Measurements from ENCODE around the gene BBLN. TPM values are rescaled to one million over a fixed set of nuclear protein-coding genes. Genes with fewer than 3 reads are reported as not detected.

Gene BBLN
- polyA plus RNA-seq, 4 donors, result 33.1 to 65.4 (median 38.4) TPM

DNA sequence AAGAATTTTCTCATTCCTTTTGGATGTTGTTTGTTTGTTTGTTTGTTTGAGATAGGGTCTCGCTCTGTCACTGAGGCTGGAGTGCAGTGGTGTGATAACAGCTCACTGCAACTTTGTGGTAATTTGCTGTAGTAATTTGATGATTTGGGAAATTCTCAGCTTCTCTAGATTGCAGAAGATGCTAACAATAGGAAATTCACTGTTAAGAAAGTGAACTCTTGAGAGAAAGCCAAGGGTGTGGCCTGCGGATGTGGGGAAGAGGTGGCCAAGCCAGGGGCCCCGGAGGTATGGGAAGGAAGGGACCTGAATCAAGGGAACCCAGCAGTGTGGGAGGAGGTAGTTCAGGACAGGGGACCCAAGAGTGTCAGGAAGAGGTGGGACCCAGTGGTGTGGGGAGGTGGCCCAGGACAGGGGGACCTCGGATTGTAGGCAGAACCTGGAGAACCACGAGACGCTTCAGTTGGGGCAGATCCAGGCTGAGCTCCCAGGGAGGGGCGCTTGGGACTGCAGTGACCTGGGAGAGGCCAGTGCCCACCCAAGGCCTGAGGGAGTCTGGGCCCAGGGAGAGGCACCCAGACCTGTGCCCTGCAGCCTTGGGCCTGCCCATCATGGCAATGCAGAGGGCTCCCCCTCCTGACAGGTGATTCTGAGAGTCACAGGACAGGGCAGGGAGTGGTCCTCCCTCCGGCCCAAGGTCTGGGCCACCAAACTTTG is 16.4 kb upstream of the BBLN start:
- no peak for DNase-seq (ENCODE audit: low read depth in 4 of 4, low spot score in 3 of 4)

DNA sequence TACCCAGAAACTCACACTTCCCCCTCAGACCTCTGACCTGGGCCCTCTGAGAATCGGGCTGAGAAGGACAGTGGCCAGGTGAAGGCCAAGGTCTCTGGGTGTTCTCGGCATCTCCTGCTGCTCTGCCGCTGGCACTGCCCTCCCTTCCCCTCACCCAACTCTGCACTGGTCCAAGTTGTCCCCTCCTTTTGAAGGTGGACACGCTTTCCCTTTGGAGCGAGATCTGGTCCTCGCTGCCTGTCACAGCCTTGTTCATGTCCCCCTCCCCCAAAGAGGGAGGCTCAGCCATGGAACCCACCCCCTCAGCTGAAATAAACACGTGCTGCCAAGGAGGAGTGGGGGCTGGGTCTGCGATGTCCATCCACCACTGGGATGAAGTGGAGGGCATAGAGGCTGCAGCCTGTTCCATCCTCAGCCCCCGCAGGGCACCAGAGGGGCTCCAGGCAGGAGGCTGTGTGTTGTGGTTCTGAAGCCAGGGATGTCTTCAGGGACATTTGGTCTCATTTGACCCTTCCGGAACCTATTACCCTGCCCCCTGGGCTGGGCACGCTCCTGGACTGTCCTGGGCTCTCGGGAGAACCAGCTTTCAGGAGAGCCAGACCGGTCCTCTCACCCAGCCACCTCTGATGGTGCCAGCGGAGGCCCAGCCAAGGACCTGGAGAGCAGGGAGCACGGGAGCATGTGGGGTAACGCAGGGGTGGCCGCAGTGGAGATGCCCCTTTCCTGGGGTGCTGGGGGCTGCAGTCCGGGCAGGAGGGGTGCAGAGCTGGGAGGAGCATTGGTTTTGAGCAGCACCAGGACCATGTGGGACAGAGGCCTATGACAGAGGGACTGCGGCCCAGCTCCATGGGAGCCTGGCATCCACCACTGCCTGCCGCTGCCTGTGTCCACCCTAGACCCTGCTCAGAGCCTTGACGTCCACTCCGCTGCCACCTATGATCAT is 15.6 kb upstream of the BBLN start:
- no peak for DNase-seq (ENCODE audit: low read depth in 4 of 4, low spot score in 3 of 4)

DNA sequence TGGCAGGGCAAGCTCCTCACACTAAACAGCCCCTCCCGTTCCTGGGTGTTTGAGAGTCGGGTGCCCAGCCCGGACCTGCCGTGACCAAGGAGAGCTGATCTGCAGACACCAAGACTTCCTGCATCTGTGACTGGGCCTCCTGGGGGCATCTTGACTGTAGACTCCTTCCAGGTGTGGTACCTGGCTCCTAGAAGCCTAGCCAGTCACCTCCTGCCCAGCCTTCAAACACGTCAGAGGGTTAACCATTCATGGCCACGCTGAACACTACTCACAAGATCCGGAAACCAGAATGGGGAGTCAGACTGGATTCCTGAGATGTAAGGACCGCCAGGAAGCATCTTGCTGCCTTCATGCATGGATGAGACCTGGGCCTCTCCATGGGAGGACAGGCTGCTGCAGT is 14.5 kb upstream of the BBLN start:
- DNase-seq (ENCODE audit: low read depth in 4 of 4, low spot score in 3 of 4), result peak in 2 of 4 donors; percentile 32 to 56

DNA sequence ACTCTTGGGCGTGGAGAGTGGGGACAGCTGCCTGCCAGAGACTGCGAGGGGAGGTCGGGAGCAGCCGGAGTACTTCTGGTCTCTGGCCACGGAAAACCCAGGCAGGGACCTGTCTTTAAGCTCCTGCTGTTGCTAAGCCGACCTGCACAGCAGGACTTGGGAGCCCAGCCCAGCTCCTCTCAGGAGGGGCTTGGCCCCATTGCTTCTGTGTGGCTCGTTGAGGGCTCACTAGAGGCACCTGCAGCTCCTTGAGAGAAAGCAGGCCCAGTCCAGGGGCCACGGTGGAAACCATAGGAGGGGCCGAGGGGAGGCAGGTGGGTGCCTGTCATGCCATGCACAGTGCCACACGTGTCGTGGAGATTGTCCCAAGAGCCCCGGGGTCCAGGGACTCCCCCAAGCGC is 14.1 kb upstream of the BBLN start:
- DNase-seq (ENCODE audit: low read depth in 4 of 4, low spot score in 3 of 4), result no peak

DNA sequence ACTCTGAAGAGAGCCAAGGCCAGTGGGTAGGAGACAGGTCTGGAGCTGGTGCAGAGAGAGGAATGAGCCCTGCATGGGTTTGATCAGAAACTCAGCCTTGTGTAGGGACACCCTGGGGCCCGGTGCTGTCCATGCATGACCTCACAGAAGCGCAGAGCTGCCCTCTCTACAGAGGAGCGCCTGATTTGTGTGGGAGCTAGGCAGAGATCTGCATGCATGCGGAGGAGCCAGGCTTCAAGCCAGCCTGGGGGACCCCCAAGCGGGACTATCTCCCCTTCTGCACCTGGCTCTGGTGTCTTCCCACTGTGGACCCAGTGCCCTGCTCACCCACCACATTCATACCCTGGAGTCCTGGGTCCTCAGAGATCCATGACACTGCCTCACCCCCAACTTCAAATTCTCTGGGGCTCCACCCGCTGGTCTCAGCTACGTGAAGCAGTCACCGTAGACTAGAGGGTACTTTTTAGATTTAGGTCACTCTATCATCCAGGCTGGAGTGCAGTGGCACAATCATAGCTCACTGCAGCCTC is 13.4 kb upstream of the BBLN start:
- DNase-seq (ENCODE audit: low read depth in 4 of 4, low spot score in 3 of 4), result no peak

DNA sequence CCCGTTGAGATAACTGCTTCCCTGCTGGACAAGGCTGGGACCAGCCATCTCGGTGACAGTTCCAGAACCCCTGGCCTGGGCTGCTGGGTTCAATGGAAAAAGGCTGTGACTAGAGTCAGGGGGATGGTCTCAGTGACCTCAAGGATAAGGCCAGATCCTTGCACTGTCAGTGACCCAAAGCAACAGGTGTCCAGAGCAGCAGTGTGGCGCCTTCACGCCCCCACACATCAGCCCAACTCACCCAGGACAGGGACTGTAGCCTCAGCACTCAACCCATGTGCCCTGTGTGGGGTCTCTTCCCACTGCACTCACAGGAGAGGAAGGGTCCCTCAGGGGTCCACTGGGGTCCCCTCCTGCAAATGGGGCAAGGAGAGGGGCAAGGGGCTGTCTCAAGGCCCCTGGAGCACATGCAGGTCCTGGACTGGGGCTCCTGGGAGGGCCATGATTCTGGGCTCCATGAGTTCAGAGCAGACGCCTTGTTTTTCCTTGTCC is 11.5 kb upstream of the BBLN start:
- DNase-seq (ENCODE audit: low read depth in 4 of 4, low spot score in 3 of 4), result no peak

DNA sequence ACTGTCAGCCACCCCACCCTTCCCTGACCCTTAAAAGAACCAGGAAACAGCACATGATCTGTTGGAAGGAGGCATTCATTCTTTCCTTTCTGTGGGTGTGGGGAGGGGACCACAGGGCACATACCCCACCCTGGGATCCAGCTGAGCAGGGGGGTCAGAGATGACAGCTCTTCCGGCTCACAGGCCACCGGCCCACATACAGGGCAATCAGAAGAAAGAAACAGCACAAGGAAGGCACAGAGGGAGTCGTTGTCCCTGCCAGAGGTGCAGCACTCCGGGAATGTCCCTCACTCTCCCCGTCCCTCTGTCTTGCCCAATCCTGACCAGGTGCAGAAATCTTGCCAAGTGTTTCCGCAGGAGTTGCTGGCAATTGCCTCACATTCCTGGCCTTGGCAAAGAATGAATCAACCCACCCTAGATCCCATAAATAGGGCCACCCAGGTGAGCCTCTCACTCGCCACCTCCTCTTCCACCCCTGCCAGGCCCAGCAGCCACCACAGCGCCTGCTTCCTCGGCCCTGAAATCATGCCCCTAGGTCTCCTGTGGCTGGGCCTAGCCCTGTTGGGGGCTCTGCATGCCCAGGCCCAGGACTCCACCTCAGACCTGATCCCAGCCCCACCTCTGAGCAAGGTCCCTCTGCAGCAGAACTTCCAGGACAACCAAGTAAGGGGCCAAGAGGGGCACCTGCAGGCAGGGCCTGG is 10.9 kb upstream of the BBLN start, which contains the start of gene LCN2:
LCN2 (plus strand) TSS at position 453 of the 701 bp plus-strand sequence; CDS start at position 526, 73 bp downstream.
- no peak for DNase-seq (ENCODE audit: low read depth in 4 of 4, low spot score in 3 of 4)

DNA sequence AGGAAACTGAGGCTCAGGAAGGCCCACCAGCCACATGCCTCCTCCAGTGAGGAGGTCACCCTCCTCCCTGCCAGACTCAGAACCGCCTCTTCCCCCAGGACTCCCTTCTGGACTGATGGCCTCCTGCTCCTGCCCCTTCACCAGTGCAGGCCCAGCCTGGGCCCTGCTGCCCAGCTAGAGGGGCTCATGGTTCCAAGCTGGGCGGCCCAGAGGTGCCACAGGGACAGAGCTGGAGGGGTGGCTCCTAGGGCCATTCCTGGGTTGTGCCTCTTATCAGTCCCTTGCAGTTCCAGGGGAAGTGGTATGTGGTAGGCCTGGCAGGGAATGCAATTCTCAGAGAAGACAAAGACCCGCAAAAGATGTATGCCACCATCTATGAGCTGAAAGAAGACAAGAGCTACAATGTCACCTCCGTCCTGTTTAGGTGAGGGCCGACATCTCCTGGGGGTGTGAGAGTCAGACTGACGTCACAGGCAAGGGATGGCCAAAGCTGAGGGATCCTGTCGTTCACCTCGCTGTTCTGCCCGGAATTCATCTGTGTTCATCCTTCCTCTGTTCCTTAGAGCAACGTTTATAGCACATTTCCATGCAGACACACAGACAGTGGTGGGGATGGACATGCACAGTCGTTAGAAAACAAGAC is 10.0 kb upstream of the BBLN start:
- no peak for DNase-seq (ENCODE audit: low read depth in 4 of 4, low spot score in 3 of 4)

DNA sequence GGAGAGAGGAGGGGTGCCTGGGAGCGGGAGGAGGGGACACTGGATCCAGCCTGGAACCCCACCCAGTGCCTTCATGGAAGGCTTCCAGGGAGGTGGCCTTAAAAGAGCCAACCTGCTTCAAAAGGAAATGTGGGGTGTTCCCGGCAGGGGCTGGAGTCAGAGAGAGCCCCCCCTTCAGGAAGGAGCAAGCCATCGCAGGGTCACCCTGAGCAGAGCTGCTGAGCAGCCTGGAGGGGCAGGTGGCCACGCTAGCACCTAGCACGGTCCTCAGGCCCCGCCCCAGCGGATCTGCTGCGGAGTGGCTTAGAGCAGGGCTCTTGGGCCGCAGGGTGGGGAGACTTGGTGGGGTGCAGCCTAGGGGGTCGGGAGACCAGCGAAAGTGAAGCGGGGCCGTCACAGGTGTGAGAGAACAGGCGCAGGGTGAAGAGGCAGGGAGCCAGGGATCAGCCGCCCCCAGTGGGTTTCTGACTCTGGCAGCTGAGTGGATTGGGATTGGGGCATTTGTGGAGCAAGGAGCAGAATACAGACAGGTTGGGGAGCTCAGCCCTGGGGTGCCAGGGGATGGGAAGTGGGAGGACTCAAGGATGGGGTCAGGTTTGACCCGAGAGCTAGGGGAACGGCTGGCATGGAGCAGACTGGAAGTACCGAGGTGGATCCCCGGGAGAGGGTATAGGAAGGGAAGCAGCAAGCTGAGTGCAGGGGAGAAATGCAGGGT is 9.3 kb upstream of the BBLN start:
- no peak for DNase-seq (ENCODE audit: low read depth in 4 of 4, low spot score in 3 of 4)

DNA sequence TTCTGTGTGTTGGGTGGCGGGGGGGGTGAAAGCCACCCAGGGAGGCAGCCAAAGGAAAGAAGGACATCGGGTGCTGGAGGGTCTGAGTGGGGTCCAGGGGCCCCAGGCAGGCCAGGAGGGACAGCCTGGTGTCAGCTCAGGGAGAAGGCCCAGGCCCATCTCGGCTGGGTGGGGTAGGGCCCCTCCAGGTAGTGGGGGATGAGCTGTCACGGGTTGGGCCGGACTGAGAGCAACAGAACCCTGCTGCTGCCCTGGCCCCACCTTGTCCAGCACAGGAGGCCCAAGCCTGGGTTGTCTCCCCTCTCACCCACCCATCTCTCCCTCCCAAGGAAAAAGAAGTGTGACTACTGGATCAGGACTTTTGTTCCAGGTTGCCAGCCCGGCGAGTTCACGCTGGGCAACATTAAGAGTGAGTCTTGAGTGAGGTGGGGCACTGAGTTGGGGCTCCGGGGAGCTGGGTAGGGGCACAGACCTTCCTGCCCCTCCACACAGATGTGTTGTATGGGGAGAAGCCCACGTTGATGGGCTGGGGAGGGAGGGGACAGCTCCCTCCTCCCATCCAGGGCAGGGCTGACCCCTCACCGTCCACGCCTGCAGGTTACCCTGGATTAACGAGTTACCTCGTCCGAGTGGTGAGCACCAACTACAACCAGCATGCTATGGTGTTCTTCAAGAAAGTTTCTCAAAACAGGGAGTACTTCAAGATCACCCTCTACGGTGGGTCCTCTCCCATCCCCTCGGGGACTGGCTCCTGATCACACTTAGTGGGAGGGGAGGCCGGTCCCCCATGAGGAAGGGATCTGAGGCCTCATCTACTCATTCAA is 8.5 kb upstream of the BBLN start:
- DNase-seq (ENCODE audit: low read depth in 4 of 4, low spot score in 3 of 4), result no peak

DNA sequence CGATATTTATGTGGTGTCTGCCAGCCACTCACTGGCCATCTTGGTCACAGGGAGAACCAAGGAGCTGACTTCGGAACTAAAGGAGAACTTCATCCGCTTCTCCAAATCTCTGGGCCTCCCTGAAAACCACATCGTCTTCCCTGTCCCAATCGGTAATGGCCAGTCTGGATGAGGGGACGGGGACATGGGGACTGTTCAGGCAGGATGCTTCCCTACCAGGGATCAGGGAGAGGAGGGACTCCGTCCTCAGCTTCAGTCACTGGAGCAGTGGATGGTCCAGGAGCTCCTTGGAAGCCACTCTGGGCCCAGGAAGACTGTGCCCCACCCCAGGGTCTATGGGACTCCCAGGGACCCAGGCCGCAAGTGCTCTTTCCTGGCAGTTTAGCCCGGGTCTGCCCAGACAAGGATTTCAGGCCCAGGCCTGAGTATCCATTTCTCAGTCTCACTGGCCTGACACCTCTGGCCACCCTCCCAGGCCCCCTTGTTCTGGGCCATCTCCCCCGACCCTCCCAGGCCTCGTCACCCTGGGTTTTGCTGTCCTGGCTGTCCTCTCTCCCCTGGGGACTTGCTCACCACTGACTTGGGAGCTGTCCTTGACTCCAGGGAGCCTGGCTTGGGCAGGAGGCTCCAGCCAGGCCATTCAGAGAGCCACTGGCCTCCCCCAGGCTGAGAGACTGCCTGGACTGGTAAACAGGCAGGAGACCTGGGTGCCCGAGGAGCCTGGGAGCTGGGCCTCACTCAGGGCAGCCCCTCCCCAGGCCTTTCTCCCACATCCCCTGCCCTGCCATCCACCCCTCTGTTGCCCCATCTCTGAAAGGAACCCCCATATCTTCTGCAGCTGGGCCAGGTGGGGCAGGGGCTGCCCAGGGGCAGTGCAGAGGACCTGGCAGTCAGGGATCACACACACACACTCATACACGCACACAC is 7.7 kb upstream of the BBLN start:
- no peak for DNase-seq (ENCODE audit: low read depth in 4 of 4, low spot score in 3 of 4)

DNA sequence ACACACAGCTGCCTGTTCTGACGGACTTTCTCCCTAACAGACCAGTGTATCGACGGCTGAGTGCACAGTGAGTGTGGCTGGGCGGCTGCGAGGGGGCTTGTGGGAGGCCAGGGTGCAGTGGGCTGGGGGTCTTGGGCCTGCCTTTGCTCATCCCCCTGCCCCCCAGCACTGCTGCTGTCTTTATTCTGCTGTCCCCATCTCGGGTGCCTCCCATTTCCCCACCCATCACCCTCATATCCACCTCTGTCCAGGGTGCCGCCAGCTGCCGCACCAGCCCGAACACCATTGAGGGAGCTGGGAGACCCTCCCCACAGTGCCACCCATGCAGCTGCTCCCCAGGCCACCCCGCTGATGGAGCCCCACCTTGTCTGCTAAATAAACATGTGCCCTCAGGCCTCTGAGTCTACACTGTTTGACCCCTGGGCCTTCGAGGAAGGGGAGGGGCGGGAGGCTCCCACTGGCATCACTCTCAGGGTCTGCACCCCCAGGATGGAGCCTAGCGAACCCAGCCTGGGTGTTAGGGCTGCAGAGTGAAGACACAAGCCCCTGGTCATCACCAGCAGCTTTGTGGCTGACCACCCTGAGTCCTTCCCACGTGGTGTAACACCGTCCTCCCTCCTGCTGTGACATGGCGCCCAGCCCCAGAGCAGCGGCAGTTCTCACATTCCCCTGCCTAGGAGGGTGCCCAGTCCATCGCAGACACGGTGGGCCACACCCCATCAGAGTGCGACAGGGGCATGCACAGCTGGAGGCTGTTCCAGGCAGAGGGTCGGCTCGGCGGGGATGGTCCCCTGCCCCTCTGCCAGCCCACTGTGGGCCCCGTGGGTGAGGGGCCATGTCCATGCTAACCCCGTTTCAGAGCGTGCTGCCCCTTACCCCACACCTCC is 6.8 kb upstream of the BBLN start:
- DNase-seq (ENCODE audit: low read depth in 4 of 4, low spot score in 3 of 4), result no peak

DNA sequence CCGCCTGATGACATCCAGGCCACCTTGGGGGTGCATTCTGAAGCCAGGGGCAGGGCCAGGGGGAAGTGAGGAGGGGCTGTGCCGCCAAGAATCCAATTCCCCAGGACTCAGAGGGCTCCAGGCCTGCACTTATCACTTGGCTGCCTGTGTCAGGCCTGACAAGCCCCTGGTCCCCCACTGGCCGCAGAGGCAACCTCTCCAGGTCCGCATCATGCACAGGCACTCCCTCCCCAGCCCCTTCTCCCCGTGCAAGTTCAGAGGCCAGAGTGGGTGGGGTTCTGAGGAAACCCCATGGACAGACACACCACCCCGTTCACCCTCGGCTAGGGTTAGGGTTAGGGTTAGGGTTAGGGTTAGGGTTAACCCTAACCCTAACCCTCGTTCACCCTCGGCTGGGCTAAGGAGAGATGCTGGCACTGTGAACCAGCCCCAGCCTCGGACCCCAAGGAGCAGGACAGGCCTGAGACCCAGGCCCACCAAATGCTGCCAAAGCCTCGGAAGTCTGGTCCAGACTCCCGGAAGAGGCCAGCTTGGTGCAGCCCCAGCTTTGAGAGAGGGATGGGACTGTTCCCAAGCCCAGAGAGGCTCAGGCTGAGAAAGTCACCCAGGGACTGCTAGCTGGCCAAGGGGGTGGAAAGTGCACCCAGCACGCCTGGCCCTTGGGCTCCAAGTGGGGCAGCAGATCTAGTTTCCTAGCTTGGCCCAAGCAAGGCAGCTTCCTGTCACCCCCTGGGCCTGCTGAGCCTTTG is 5.9 kb upstream of the BBLN start:
- DNase-seq (ENCODE audit: low read depth in 4 of 4, low spot score in 3 of 4), result no peak

DNA sequence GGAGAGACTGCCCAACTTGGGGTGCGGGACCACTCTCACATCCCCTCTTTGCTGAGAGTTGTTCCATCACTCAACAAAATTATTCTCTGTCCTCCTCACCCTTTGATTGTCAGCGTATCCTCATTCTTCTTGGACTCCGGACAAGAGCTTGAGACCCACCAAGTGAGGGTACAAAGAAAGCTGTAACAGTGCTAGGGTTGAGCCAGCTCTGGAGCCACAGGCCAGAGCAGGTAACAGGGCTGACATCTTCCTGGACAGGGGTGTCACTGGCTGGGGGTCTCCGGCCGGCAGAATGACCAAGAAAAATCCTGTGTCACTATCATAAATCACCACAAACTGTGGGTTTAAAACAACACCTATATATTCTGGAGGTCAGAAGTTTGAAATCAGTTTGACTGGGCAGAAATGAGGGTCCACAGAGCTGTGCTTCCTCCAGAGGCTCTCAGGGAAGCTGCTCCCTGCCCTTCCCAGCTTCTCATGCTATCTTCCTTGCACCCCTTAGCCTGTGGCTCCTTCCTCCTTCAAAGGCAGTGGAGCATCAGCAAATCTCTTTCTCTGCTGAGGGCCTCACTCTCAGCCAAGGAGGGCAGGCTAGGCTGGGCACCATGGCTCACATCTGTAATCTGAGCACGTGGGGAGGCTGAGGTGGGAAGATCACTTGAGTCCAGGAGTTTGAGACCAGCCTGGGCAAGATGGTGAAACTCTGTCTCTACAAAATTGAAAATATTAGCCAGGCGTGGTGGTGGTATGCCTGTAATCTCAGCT is 4.1 kb upstream of the BBLN start:
- no peak for DNase-seq (ENCODE audit: low read depth in 4 of 4, low spot score in 3 of 4)

DNA sequence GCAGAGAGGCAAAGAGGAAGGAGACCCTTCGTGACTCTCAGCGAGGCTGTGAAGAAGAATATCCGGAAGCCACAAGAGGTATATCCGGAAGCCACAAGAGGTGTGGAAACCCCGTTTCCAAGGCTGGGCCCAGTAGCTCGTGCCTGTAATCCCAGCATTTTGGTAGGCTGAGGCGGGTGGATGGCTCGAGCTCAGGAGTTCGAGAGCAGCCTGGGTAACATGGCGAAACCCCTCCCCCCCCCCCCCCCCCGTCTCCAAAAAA is 612 bp upstream of the BBLN start:
- no peak for DNase-seq (ENCODE audit: low read depth in 4 of 4, low spot score in 3 of 4)

DNA sequence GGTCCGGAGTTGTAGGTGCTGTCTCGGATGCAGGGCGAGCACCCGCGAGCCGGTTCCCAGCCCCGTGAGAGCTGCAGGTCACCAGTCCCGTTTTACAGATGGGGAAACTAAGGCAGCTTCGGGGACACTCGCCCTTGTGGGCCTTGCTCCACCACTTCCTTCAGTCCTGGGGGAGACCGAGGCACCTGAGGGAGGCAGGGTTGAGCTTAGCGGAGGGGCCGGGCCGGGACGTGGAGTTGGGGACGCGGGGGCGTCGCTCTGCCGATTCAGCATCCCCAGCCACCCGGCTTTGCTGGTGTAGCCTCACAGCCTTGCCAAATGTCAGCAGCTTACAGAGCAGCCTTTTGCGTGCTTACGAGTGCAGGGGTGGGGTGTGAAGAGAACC is 530 bp downstream of the BBLN start:
- DNase-seq (ENCODE audit: low read depth in 4 of 4, low spot score in 3 of 4), result no peak

All from left renal pelvis (tissue), 4 donors.